Karpas-422 (cell line): ENCODE results near the gene CDK10. TPM values are rescaled to one million over a fixed set of nuclear protein-coding genes. Genes with fewer than 3 reads are reported as not detected.
"Not testable (repeated sequence)": the region's sequence is repeated elsewhere in the genome, so short reads cannot be mapped to it uniquely, and the experiment has no call there.

Experiments
- DNase-seq: peaks from one replicate; pipeline ENCODE4 v3.0.0-alpha.2; 2015
- H2AFZ ChIP-seq: fragments of 200-600 bp; sonication (generic); 2 replicates; pipeline ENCODE4 v1.6.1; 2014; ENCODE audit warnings: antibody characterized with exemption, low read length, mixed read lengths
- H3K27ac ChIP-seq: fragments of 200-600 bp; sonication (generic); 2 replicates; pipeline ENCODE4 v1.5.1; 2014; ENCODE audit warnings: mild to moderate bottlenecking, low read length, moderate library complexity
- H3K27me3 ChIP-seq: fragments of 200-600 bp; sonication (generic); 2 replicates; pipeline ENCODE4 v1.6.1; 2014; ENCODE audit warnings: low read length, mixed read lengths
- H3K36me3 ChIP-seq: fragments of 200-600 bp; sonication (generic); 2 replicates; pipeline ENCODE4 v1.6.1; 2014; ENCODE audit warnings: low read length, mixed read lengths; ENCODE audit not compliant: insufficient read depth
- H3K4me1 ChIP-seq: fragments of 200-600 bp; sonication (generic); 2 replicates; pipeline ENCODE4 v1.6.1; 2014; ENCODE audit warnings: mild to moderate bottlenecking, low read length, mixed read lengths
- H3K4me2 ChIP-seq: fragments of 200-600 bp; sonication (generic); 2 replicates; pipeline ENCODE4 v1.6.1; 2014; ENCODE audit warnings: low read length, low read depth, mild to moderate bottlenecking; ENCODE audit not compliant: poor library complexity, severe bottlenecking
- H3K4me3 ChIP-seq: fragments of 200-600 bp; sonication (generic); 2 replicates; pipeline ENCODE4 v1.5.1; 2014; ENCODE audit warnings: mild to moderate bottlenecking, antibody characterized with exemption, low read length, mixed read lengths
- H3K79me2 ChIP-seq: fragments of 200-600 bp; sonication (generic); 2 replicates; pipeline ENCODE4 v1.6.1; 2014; ENCODE audit warnings: mild to moderate bottlenecking, low read length, mixed read lengths
- H3K9ac ChIP-seq: fragments of 200-600 bp; sonication (generic); 2 replicates; pipeline ENCODE4 v1.6.0; 2014; ENCODE audit warnings: low read length
- H3K9me2 ChIP-seq: fragments of 200-600 bp; sonication (generic), shearing (Covaris generic); replicated peaks from 2 replicates; pipeline ENCODE4 v1.6.0; 2014; ENCODE audit warnings: mild to moderate bottlenecking, low read length, moderate library complexity; ENCODE audit not compliant: insufficient read depth
- H3K9me3 ChIP-seq: fragments of 300-700, 200-600 bp; sonication (generic); 2 replicates; pipeline ENCODE4 v1.6.1; 2014; ENCODE audit warnings: low read length, mixed read lengths
- H4K20me1 ChIP-seq: fragments of 200-600 bp; sonication (generic); 2 replicates; pipeline ENCODE4 v1.6.1; 2014; ENCODE audit warnings: mild to moderate bottlenecking, antibody characterized with exemption, low read length, low read depth; ENCODE audit not compliant: insufficient read depth
- total RNA-seq: library from RNA; depleted of rRNA; stranded (reverse); fragments of >200 nt; shearing (Covaris generic); gene quantifications from 2 replicates; pipeline ENCODE4 v1.2.3, GENCODE V29; 2014; ENCODE audit warnings: low replicate concordance

Gene CDK10
- total RNA-seq, 1 experiment from 2014 or later: 25.6 TPM

DNA sequence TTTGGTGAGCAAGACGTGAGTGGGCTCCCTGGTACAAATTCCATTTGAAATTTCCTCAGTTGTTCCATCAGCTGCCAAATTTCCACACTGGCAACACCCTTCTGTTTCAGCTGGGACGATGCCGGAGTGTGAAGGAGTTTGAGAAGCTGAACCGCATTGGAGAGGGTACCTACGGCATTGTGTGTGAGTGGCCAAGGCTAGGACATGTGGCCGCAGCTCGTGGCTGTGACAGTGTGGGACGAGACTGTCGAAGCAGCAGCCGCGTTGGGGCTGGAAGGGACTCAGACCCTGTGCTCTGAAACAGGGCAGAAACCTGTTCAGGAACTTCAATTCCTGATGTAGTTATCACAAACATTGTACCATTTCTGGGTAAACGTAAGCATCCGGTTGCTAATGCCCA, 2.7 kb downstream of the CDK10 start:
- Histone ChIP-seq H3K4me3 (no peak overlapping the region), H3K9ac (no peak overlapping the region), H3K4me2 (no peak overlapping the region), H3K27ac (no peak overlapping the region), H3K9me2 (no peaks in the 10 kb centered on the region), H3K36me3 (0 out of 2 replicates have a peak, but pooled peaks cover 12% of the 10 kb centered on the region), H4K20me1 (no peaks in the 10 kb centered on the region), H3K4me1 (peaks cover 12% of the 10 kb centered on the region), H3K27me3 (no peaks in the 10 kb centered on the region), H3K9me3 (no peaks in the 10 kb centered on the region; the same call in 1 of the 2 replicates), H2AFZ (no peak overlapping the region), H3K79me2 (peaks cover 23% of the 10 kb centered on the region)
- no peak for DNase-seq

DNA sequence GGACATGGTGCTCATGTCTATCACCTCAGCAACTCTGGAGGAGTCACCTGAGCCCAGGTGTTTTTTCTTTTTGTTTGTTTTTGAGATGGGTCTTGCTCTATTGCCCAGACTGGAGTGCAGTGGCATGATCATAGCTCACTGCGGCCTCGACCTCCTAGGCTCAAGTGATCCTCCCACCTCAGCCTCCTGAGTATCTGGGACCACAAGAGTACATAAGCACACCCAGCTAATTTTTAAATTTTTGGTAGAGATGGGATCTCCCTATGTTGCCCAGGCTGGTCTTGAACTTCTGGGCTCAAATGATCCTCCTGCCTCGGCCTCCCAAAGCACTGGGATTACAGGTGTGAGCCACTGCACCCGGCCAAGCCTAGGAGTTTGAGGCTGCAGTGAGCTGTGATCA, 3.1 kb downstream of the CDK10 start:
- peaks cover 12% of the 10 kb centered on the region for H3K4me1 ChIP-seq
- not testable (repeated sequence) for H3K9ac ChIP-seq, H3K9me2 ChIP-seq, H4K20me1 ChIP-seq, H3K27me3 ChIP-seq, H3K4me3 ChIP-seq, H3K9me3 ChIP-seq, H2AFZ ChIP-seq, DNase-seq, H3K27ac ChIP-seq, H3K4me2 ChIP-seq
- H3K36me3 ChIP-seq: 0 out of 2 replicates have a peak, but pooled peaks cover 12% of the 10 kb centered on the region
- H3K79me2 ChIP-seq: peaks cover 23% of the 10 kb centered on the region

DNA sequence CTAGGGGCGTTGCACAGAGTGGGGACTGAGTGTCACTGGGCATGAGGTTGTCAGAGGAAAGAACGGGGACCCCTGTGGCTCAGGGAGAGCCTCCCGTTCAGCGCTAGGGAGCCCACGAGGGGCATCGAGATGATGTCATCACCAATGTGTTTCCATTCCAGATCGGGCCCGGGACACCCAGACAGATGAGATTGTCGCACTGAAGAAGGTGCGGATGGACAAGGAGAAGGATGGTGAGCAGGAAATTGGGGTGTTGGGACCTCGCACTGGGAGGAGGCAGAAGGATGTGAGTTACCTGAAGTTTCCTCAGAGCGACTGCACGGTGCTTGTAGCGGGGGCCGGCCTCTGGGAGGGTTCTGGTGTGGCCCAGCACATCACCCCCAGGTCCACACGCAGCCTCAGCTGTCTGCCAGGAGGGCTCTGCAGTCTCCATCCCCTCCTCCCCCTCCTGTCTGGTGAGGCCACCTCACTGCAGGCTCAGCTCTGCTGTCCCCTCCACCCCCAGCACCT, 4.0 kb downstream of the CDK10 start:
- H3K27ac ChIP-seq: no peak overlapping the region
- no peaks in the 10 kb centered on the region for H4K20me1 ChIP-seq
- no peak overlapping the region for H3K4me3 ChIP-seq
- no peaks in the 10 kb centered on the region for H3K27me3 ChIP-seq
- H3K4me2 ChIP-seq: no peak overlapping the region
- H2AFZ ChIP-seq: no peak overlapping the region
- no peak overlapping the region for H3K9ac ChIP-seq
- DNase-seq: no peak
- H3K9me3 ChIP-seq: no peaks in the 10 kb centered on the region; the same call in 1 of the 2 replicates
- no peaks in the 10 kb centered on the region for H3K9me2 ChIP-seq
- H3K79me2 ChIP-seq: peaks cover 23% of the 10 kb centered on the region
- peaks cover 12% of the 10 kb centered on the region for H3K4me1 ChIP-seq
- H3K36me3 ChIP-seq: 0 out of 2 replicates have a peak, but pooled peaks cover 8% of the 10 kb centered on the region

DNA sequence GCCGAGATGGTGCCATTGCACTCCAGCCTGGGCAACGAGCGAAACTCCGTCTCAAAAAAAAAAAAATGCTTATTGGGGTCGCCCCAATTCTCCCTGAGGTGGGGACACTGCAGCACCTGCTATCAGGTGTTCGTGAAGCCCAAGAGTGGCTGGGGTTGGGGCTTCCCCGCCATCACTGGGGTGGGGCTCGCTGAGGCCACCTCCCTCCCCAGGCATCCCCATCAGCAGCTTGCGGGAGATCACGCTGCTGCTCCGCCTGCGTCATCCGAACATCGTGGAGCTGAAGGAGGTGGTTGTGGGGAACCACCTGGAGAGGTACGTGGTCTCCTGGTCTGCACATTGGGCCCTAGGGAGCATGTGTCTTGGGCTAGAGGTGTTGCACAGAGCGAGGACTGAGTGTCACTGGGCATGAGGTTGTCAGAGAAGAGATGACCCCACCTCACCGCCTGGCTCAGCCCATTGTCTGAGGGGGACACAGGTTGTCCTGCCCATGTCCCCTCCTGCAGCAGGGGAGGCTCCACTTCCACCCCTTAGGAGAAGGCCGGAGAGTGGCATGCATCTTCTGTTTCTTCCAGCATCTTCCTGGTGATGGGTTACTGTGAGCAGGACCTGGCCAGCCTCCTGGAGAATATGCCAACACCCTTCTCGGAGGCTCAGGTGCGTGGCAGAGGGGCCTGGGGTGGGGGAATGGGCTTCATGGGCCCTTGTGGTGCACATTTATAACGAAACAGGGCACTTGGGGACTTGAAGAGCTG, 4.9 kb downstream of the CDK10 start:
- H3K36me3 ChIP-seq: 0 out of 2 replicates have a peak, but pooled peaks cover 2% of the 10 kb centered on the region
- no peak overlapping the region for H3K9ac ChIP-seq
- no peak for DNase-seq
- no peaks in the 10 kb centered on the region for H3K9me3 ChIP-seq
- peaks cover 17% of the 10 kb centered on the region for H3K4me1 ChIP-seq
- no peak overlapping the region for H3K4me2 ChIP-seq
- H3K4me3 ChIP-seq: no peak overlapping the region
- H4K20me1 ChIP-seq: no peaks in the 10 kb centered on the region
- H3K27ac ChIP-seq: no peak overlapping the region
- H2AFZ ChIP-seq: no peak overlapping the region
- no peaks in the 10 kb centered on the region for H3K27me3 ChIP-seq
- peaks cover 23% of the 10 kb centered on the region for H3K79me2 ChIP-seq
- H3K9me2 ChIP-seq: no peaks in the 10 kb centered on the region

DNA sequence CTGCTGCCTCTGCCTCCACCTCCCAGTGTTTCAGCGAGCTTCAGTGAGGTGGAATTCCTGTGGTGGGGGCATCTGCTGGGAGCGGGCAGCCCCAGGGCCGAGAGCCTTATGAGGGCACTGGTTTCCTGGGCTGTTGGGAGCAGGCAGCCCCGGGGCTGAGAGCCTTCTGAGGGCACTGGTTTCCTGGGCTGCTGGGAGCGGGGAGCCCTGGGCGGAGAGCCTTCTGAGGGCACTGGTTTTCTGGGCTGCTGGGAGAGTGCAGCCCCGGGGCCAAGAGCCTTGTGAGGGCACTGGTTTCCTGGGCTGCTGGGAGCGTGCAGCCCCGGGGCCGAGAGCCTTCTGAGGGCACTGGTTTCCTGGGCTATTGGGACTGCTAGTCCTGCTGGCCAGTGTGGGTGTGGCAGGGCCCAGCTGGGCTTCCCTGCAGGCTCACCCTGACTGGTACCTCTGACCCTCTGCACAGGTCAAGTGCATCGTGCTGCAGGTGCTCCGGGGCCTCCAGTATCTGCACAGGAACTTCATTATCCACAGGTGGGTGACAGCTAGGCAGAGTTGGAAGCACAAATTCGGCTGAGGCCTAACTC, 5.6 kb downstream of the CDK10 start:
- Histone ChIP-seq H3K9me2 (no peaks in the 10 kb centered on the region), H3K36me3 (0 out of 2 replicates have a peak, but pooled peaks cover 2% of the 10 kb centered on the region), H3K9ac (no peak overlapping the region), H4K20me1 (no peaks in the 10 kb centered on the region), H3K79me2 (peaks cover 20% of the 10 kb centered on the region), H3K4me1 (peaks cover 18% of the 10 kb centered on the region), H3K4me2 (no peak overlapping the region), H3K27ac (no peak overlapping the region), H3K27me3 (no peaks in the 10 kb centered on the region), H2AFZ (no peak overlapping the region), H3K4me3 (no peak overlapping the region), H3K9me3 (no peaks in the 10 kb centered on the region)
- DNase-seq: no peak

DNA sequence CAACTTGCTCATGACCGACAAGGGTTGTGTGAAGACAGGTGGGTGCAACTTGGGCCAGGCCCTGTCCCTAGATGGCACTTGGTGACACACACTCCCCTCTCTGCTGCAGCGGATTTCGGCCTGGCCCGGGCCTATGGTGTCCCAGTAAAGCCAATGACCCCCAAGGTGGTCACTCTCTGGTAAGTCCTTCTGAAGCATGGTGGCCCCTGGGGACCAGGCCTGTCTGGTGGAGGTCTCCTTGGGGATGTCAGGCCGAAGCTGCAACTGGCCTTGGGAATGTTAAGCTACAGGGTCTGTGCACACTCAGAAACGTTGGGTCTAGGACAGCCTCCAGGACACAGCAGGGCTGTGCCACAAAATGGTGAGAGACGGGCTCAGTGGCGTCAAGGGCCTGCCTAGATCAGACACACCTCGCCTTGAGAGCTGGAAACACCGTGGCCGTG, 6.8 kb downstream of the CDK10 start:
- H3K4me2 ChIP-seq: no peak overlapping the region
- H3K27me3 ChIP-seq: no peaks in the 10 kb centered on the region
- H3K9ac ChIP-seq: no peak overlapping the region
- no peaks in the 10 kb centered on the region for H3K9me3 ChIP-seq
- no peak for DNase-seq
- H3K4me1 ChIP-seq: peaks cover 8% of the 10 kb centered on the region
- H3K27ac ChIP-seq: no peak overlapping the region
- H3K9me2 ChIP-seq: no peaks in the 10 kb centered on the region
- 0 out of 2 replicates have a peak, but pooled peaks cover 2% of the 10 kb centered on the region for H3K36me3 ChIP-seq
- no peak overlapping the region for H3K4me3 ChIP-seq
- peaks cover 9% of the 10 kb centered on the region for H3K79me2 ChIP-seq
- no peak overlapping the region for H2AFZ ChIP-seq
- H4K20me1 ChIP-seq: no peaks in the 10 kb centered on the region

DNA sequence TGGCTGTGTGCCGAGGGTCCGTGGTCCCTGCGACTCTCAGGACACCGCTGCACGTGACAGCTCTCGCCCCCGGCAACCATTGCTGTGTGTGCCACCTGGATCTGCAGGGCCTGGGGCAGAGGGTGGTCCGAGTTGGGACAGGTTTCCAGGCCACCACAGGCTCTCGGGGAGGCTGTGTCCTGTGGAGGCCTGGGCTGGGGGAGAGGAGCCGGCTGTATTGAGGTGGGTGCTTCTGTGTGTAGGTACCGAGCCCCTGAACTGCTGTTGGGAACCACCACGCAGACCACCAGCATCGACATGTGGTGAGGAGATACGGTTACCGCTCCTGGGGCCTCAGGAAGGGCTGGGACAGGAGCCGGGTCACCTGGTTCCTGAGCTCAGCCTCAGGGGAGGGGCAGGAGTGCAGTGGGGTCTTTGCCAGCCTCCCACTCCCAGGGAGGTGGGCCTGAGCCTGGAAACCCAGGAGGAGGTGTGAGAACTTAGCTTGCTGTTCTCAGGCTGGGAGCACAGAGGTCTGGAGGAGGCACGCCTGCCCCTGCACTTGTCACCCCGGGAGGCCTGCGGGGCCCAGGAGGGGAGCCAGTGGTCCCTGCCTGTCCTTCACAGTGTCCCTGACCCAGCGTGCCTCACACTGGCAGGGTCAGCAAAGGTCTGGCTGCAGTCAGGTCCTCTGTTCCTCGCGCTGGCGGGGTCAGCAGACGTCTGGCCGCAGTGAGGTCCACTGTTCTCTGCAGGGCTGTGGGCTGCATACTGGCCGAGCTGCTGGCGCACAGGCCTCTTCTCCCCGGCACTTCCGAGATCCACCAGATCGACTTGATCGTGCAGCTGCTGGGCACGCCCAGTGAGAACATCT, 7.7 kb downstream of the CDK10 start:
- no peaks in the 10 kb centered on the region for H3K9me2 ChIP-seq
- no peak overlapping the region for H3K9ac ChIP-seq
- no peaks in the 10 kb centered on the region for H3K9me3 ChIP-seq
- no peak overlapping the region for H3K4me3 ChIP-seq
- no peaks in the 10 kb centered on the region for H3K27me3 ChIP-seq
- no peak overlapping the region for H3K27ac ChIP-seq
- no peak overlapping the region for H2AFZ ChIP-seq
- H3K4me2 ChIP-seq: no peak overlapping the region
- no peaks in the 10 kb centered on the region for H4K20me1 ChIP-seq
- peaks cover 7% of the 10 kb centered on the region; the same call in 1 of the 2 replicates for H3K4me1 ChIP-seq
- 0 out of 2 replicates have a peak, but pooled peaks cover 2% of the 10 kb centered on the region for H3K36me3 ChIP-seq
- no peak for DNase-seq
- peaks cover 2% of the 10 kb centered on the region for H3K79me2 ChIP-seq

DNA sequence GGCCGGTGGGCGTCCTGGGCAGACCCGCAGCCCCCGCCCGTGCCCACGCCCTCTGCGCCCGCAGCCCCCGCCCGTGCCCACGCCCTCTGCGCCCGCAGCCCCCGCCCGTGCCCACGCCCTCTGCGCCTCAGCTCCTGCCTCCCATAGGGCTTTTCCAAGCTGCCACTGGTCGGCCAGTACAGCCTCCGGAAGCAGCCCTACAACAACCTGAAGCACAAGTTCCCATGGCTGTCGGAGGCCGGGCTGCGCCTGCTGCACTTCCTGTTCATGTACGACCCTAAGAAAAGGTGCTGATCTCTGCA, 8.2 kb downstream of the CDK10 start:
- H3K9me3 ChIP-seq, H3K27me3 ChIP-seq, H3K9ac ChIP-seq, H3K9me2 ChIP-seq, H3K27ac ChIP-seq, H3K36me3 ChIP-seq, H3K4me2 ChIP-seq, H2AFZ ChIP-seq, DNase-seq, H4K20me1 ChIP-seq, H3K4me1 ChIP-seq, H3K79me2 ChIP-seq, H3K4me3 ChIP-seq: not testable (repeated sequence)
